Activated effector memory CD4-positive, alpha-beta T cell treated with anti-CD3 and anti-CD28 coated beads, Interleukin-2, amount 50 U/mL, for 16 hours (primary cell): ENCODE data around the gene GHITM.

Experiments used
- DNase-seq: peaks from one replicate; pipeline ENCODE4 v3.0.0-alpha.2; 2020

Gene GHITM

DNA sequence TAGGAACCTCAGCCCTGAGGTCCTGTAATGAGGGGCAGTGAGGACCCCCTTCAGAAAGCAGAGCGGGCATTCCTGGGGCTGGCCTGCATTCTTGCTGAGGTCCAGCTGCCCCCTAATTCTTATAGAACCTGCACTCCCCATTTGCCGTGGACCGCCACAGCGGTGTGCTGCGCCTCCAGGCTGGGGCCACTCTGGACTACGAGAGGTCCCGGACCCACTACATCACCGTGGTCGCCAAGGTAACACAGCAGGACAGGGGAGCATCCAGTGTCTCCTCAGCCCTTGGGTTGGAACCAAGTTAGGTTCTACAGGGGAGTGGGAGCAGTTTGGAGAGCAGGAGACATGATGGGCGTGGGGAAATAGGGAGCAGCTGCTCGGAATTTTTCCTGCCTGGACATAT is 62.4 kb downstream of the GHITM start:
- no peak for DNase-seq

DNA sequence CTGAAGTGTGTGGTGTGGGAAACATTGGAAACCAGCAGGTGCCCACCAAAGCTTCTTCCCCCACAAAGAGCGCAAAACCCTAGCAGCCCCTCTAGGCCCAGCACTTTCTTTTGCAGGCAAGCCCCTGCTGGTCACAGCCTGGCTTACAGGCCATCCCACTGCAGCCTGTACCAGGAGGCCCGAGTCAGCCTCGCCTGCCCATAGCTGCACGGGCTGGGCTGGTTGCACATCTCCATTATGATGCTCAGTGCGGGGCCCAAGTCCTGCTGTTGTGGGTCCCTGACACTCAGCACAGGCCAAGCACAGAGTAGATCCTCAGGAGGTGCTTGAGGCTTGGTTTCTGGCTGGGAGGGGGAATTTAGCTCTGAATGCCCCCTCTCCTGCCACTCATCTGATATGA is 63.0 kb downstream of the GHITM start:
- DNase-seq, result no peak
